ENCODE results near the gene CTNNA3.

CTNNA3 gene

GRCh38 chr10:67386260-67386659, 309.7 kb downstream of the CTNNA3 start:
- no peak for DNase-seq (ENCODE audit: low read depth)
- TF ChIP-seq, protein P1, sequence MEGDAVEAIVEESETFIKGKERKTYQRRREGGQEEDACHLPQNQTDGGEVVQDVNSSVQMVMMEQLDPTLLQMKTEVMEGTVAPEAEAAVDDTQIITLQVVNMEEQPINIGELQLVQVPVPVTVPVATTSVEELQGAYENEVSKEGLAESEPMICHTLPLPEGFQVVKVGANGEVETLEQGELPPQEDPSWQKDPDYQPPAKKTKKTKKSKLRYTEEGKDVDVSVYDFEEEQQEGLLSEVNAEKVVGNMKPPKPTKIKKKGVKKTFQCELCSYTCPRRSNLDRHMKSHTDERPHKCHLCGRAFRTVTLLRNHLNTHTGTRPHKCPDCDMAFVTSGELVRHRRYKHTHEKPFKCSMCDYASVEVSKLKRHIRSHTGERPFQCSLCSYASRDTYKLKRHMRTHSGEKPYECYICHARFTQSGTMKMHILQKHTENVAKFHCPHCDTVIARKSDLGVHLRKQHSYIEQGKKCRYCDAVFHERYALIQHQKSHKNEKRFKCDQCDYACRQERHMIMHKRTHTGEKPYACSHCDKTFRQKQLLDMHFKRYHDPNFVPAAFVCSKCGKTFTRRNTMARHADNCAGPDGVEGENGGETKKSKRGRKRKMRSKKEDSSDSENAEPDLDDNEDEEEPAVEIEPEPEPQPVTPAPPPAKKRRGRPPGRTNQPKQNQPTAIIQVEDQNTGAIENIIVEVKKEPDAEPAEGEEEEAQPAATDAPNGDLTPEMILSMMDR (IDR thresholded peaks at IDR 0.05; ENCODE audit: control insufficient read depth, extremely low read depth, insufficient read depth): no peak

DNA sequence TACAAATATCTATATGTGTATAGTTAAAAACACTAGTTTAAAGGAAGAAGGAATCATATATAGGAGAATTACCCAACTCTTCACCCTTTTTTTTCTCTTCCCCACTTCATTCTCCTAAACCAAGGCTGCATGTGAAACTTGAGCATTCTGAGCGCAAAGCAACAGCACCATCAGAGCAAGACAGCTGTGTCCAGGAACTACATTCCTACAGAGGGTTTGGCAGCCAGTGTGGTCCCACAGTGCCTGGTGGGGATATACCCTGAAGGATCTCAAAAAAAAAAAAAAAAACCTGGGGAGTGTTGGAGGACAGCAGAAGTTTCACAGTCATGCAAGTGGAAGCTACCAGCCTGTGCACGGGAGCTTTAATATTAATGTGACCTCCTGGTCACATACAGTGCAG, 310.4 kb downstream of the CTNNA3 start:
- no peak for DNase-seq (ENCODE audit: low read depth)
- TF ChIP-seq, protein P1 (IDR thresholded peaks at IDR 0.05; ENCODE audit: control insufficient read depth, extremely low read depth, insufficient read depth): no peak
- no peak overlapping the region for H3K4me3 ChIP-seq (ENCODE audit: low read depth, low read length)

More at GRCh38 chr10:67386260-67386659, 309.7 kb downstream of the CTNNA3 start:
- H3K4me3 ChIP-seq (ENCODE audit: low read depth, low read length): no peak overlapping the region

DNA sequence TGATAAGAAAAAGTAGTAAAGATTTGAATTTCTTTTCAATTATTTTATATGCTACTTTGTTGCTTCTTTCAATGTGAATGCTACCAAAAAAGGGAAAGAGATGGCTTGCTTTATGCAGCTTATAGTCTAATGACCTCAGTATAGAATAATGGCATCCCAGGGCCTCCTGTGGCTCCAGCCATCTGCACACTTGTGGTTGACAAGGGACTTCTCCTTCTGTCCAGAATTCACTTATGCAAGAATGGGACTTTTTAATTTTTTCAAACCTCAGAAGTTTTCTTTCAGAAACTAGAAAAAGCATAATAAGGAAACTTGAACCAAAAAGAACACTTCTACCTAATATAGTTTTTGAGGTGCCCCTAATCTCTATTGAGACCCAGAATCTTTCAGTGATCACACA, 310.9 kb downstream of the CTNNA3 start:
- TF ChIP-seq, protein P1 (IDR thresholded peaks at IDR 0.05; ENCODE audit: control insufficient read depth, extremely low read depth, insufficient read depth): no peak
- H3K4me3 ChIP-seq (ENCODE audit: low read depth, low read length): no peak overlapping the region
- DNase-seq (ENCODE audit: low read depth): no peak

- no peak for DNase-seq (ENCODE audit: low read depth)
- no peak overlapping the region for H3K4me3 ChIP-seq (ENCODE audit: low read depth, low read length)
- TF ChIP-seq, protein P1 (IDR thresholded peaks at IDR 0.05; ENCODE audit: control insufficient read depth, extremely low read depth, insufficient read depth): no peak
Measured at GRCh38 chr10:67331121-67331910, 364.7 kb downstream of the CTNNA3 start.

DNA sequence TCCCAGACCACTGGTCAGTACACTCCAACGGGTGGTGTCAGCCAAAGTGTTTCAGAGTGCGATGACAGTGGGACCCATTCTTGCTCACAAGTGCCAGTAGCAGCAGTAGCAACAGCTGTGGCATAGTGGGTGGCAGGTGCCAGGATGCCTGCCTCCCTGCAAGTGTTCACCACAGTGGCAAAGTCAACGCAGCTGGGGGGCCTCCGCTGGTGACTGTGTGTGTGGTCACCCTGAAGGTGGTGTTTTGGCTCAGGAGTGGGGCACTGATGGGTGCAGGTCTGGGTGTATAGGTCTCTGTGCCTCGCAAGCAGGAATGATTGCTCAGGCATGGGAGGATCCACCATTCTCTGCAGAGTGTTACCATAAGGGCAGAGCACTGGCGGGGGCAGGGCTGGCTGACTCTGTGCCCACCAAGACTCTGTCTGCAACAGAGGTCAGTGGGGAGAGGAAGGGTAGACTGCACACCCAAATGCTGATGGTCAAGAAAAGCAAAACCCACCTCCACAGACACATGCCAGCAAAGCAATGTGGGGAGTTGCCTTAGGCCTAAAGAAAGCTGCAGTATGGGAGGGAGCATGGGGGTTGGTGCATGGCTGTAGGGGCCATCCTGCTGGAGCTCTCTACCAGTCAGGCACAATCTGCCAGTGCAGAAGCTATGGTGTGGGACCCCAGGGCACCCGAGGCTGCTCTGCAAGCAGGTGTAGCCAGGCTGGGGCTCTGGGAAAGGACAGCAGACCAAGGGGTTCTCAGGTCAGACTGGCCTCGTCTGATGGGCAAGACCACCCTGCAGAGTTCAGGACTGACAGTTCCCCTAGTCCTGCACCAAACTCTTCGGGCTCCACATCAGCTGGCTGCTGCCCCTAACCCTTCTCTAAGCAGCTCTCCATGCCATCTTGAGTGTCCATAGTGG, 368.1 kb downstream of the CTNNA3 start:
- TF ChIP-seq, protein P1 (IDR thresholded peaks at IDR 0.05; ENCODE audit: control insufficient read depth, extremely low read depth, insufficient read depth): no peak
- no peak for DNase-seq (ENCODE audit: low read depth)
- no peak overlapping the region for H3K4me3 ChIP-seq (ENCODE audit: low read depth, low read length)

- TF ChIP-seq, protein P1 (IDR thresholded peaks at IDR 0.05; ENCODE audit: control insufficient read depth, extremely low read depth, insufficient read depth): no peak
- no peak overlapping the region for H3K4me3 ChIP-seq (ENCODE audit: low read depth, low read length)
- DNase-seq (ENCODE audit: low read depth): no peak
Measured at GRCh38 chr10:67319976-67320375, 376.0 kb downstream of the CTNNA3 start.

All from LNCaP clone FGC (cell line).